ENCODE data around the gene QRSL1.

- no peak for TF ChIP-seq CTCF (IDR thresholded peaks at IDR 0.05; ENCODE audit: low read depth, low read length, poor library complexity, severe bottlenecking)
- TF ChIP-seq EZH2phosphoT487 (IDR thresholded peaks at IDR 0.05; ENCODE audit: borderline replicate concordance, low read length): no peak
Measured at GRCh38 chr6:106700581-106700980, 71.2 kb downstream of the QRSL1 start.

Data from DOHH2 (cell line).